Vagina (tissue), 2 donors: ENCODE measurements around the gene GALNTL6. TPM values are rescaled to one million over a fixed set of nuclear protein-coding genes. Genes with fewer than 3 reads are reported as not detected.

Experiments used
- DNase-seq, 2 donors: peaks; one replicate each; pipeline ENCODE4 v3.0.0-alpha.2; 2017; ENCODE audit errors: extremely low spot score in 2 of 2
- H3K27ac ChIP-seq: fragments of 200-600 bp; sonication (generic); one replicate; pipeline ENCODE4 v1.5.1; 2019
- H3K27me3 ChIP-seq: fragments of 200-600 bp; sonication (generic); one replicate; pipeline ENCODE4 v1.5.1; 2019
- H3K36me3 ChIP-seq, 2 donors: fragments of 200-600 bp; sonication (generic); one replicate each; pipeline ENCODE4 v1.5.1; 2017 to 2019
- H3K4me1 ChIP-seq: fragments of 200-600 bp; sonication (generic); one replicate; pipeline ENCODE4 v1.5.1; 2019
- H3K4me3 ChIP-seq, 2 donors: fragments of 200-600 bp; sonication (generic); 1 replicate in 1 of 2; 2 replicates in 1 of 2; pipeline ENCODE4 v1.5.1; 2016 to 2019
- H3K9me3 ChIP-seq: fragments of 200-600 bp; sonication (generic); one replicate; pipeline ENCODE4 v1.5.1; 2019
- CTCF ChIP-seq, 3 experiments: fragments of 450-650 bp in 2 of 3; fragments of 200-600 bp in 1 of 3; sonication (generic) in 1 of 3; IDR thresholded peaks; one replicate each; pipeline ENCODE4 v1.5.1; 2017 to 2019; ENCODE audit warnings: antibody characterized with exemption in 3 of 3, mild to moderate bottlenecking in 2 of 3, moderate library complexity in 2 of 3
- POLR2A ChIP-seq, 2 donors: fragments of 450-650 bp; IDR thresholded peaks; one replicate each; pipeline ENCODE4 v1.6.1; 2017; ENCODE audit warnings: antibody characterized with exemption in 2 of 2, mild to moderate bottlenecking in 2 of 2, moderate library complexity in 2 of 2
- POLR2AphosphoS5 ChIP-seq, 2 donors: sonication (generic); formaldehyde crosslinking; IDR thresholded peaks; one replicate each; pipeline ENCODE4 v1.9.0; 2017; ENCODE audit warnings: antibody characterized with exemption in 2 of 2, mild to moderate bottlenecking in 2 of 2, low read depth in 1 of 2; ENCODE audit not compliant: insufficient read depth in 1 of 2
- intact Hi-C: fragments of 100-400 bp; cut with DNase I; formaldehyde crosslinking; loops from one replicate; pipeline ENCODE4 v1.15.1; 2023
- total RNA-seq: library from RNA; depleted of rRNA; stranded (reverse); fragments of >200 nt; gene quantifications from one replicate; pipeline ENCODE4 v1.2.3, GENCODE V29; 2016

GALNTL6 gene
- total RNA-seq, 1 donor from 2014 or later, result 0.74 TPM

GRCh38 chr4:172143605-172144314 lies 330.6 kb downstream of the GALNTL6 start:
- H3K4me3 ChIP-seq, result no peak overlapping the region
- H3K27me3 ChIP-seq, result no peaks in the 10 kb centered on the region
- DNase-seq, result no peak
- H3K27ac ChIP-seq, result no peak overlapping the region
- no peaks in the 10 kb centered on the region for H3K36me3 ChIP-seq
- no peaks in the 10 kb centered on the region for H3K4me1 ChIP-seq
- TF ChIP-seq POLR2AphosphoS5 (IDR thresholded peaks at IDR 0.05; ENCODE audit: insufficient read depth in 1 of 2, low read depth in 1 of 2), result no peak
- TF ChIP-seq POLR2A (IDR thresholded peaks at IDR 0.05), result no peak
- no peak for TF ChIP-seq CTCF (IDR thresholded peaks at IDR 0.05)
- intact Hi-C loops, result no loop called here
- no peaks in the 10 kb centered on the region for H3K9me3 ChIP-seq

- TF ChIP-seq POLR2AphosphoS5 (IDR thresholded peaks at IDR 0.05; ENCODE audit: insufficient read depth in 1 of 2, low read depth in 1 of 2), result no peak
- TF ChIP-seq POLR2A (IDR thresholded peaks at IDR 0.05), result no peak
- TF ChIP-seq CTCF (IDR thresholded peaks at IDR 0.05), result no peak
- no peak for DNase-seq
- Histone ChIP-seq H3K4me1 (no peaks in the 10 kb centered on the region), H3K4me3 (no peak overlapping the region), H3K27ac (no peak overlapping the region), H3K36me3 (no peaks in the 10 kb centered on the region), H3K27me3 (no peaks in the 10 kb centered on the region), H3K9me3 (no peaks in the 10 kb centered on the region)
- intact Hi-C loops, result no loop called here
Observed at GRCh38 chr4:172147687-172148086, 334.5 kb downstream of the GALNTL6 start.

GRCh38 chr4:172149329-172149728 lies 336.1 kb downstream of the GALNTL6 start:
- intact Hi-C loops, result no loop called here
- TF ChIP-seq POLR2AphosphoS5 (IDR thresholded peaks at IDR 0.05; ENCODE audit: insufficient read depth in 1 of 2, low read depth in 1 of 2) (no peak), POLR2A (IDR thresholded peaks at IDR 0.05) (no peak), CTCF (IDR thresholded peaks at IDR 0.05) (no peak)

GRCh38 chr4:172152284-172152683 lies 339.1 kb downstream of the GALNTL6 start:
- no peak overlapping the region for H3K27ac ChIP-seq
- TF ChIP-seq CTCF (IDR thresholded peaks at IDR 0.05), result no peak
- no peak for TF ChIP-seq POLR2AphosphoS5 (IDR thresholded peaks at IDR 0.05; ENCODE audit: insufficient read depth in 1 of 2, low read depth in 1 of 2)
- no peak for TF ChIP-seq POLR2A (IDR thresholded peaks at IDR 0.05)
- H3K4me3 ChIP-seq, result no peak overlapping the region
- no peaks in the 10 kb centered on the region for H3K9me3 ChIP-seq
- H3K27me3 ChIP-seq, result no peaks in the 10 kb centered on the region
- no peak for DNase-seq
- H3K4me1 ChIP-seq, result no peaks in the 10 kb centered on the region
- intact Hi-C loops, result no loop called here
- H3K36me3 ChIP-seq, result no peaks in the 10 kb centered on the region

More at GRCh38 chr4:172149329-172149728, 336.1 kb downstream of the GALNTL6 start:
- Histone ChIP-seq H3K4me3 (no peak overlapping the region), H3K27ac (no peak overlapping the region), H3K36me3 (no peaks in the 10 kb centered on the region), H3K27me3 (no peaks in the 10 kb centered on the region), H3K4me1 (no peaks in the 10 kb centered on the region), H3K9me3 (no peaks in the 10 kb centered on the region)
- no peak for DNase-seq

- Histone ChIP-seq H3K4me1 (no peaks in the 10 kb centered on the region), H3K27ac (no peak overlapping the region), H3K4me3 (no peak overlapping the region), H3K27me3 (no peaks in the 10 kb centered on the region), H3K9me3 (no peaks in the 10 kb centered on the region), H3K36me3 (no peaks in the 10 kb centered on the region)
- no peak for TF ChIP-seq POLR2AphosphoS5 (IDR thresholded peaks at IDR 0.05; ENCODE audit: insufficient read depth in 1 of 2, low read depth in 1 of 2)
- TF ChIP-seq POLR2A (IDR thresholded peaks at IDR 0.05), result no peak
- no peak for TF ChIP-seq CTCF (IDR thresholded peaks at IDR 0.05)
- intact Hi-C loops, result no loop called here
- no peak for DNase-seq
Observed at GRCh38 chr4:172153719-172154118, 340.5 kb downstream of the GALNTL6 start.
